ENCODE results near the gene TP53I13. TPM values are rescaled to one million over a fixed set of nuclear protein-coding genes. Genes with fewer than 3 reads are reported as not detected.

The TP53I13 gene
- total and polyA plus RNA-seq, 2 of the 13 experiments (the other 11 are each of a cell fraction or from before 2014, with no cell fraction given): 16.9 to 25.7 TPM

DNA sequence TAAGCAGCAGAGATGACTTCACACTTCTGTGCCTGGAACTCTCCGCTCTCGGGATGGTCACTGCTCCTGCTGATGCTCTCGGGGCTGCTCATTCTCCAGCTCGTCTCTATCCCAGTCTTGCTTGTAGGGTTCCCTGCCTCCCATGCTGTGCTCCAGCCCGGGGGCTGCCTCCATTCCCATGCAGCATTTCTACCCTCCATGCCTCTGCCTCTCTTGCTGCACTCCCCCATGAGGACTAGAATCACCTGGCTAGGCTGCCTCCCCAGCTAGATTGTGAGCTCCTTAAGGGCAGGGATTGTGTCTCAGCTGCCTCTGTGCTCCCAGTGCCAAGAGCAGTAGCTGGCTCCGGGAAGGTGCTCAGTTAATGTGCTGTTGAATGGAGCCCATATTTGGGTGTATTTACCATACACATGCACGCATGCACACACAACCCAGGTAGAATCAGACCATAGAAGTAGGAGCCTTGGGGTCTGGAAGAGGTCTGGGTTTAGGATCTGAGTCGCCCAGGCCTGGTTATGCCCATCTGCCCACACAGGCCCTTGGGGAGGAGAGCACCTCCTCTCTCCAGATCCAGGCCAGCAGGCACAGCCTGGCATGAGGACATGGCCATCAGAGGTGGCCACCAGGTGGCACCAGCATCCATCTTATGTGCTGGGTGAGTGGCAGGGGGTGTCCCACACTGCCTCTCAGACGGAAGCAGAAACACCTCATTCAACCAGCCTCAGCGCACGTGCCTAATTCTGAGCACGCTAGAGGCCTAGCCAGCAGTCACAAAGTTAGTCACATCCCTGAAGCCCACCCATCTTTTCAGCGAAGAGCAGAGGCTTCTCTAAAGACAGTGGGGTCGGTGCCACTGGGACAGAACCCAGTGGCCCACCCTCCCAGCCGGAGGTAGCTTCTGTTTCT is 11.6 kb downstream of the TP53I13 start (continued):
- no peak for TF ChIP-seq ZNF660 (CRISPR knock-in tag; IDR thresholded peaks at IDR 0.05; ENCODE audit: borderline replicate concordance, low read depth)
- TF ChIP-seq ESRRA (CRISPR knock-in tag; IDR thresholded peaks at IDR 0.05; ENCODE audit: low read depth): no peak
- no peak for TF ChIP-seq ZNF781 (CRISPR knock-in tag; IDR thresholded peaks at IDR 0.05; ENCODE audit: borderline replicate concordance, not compliant biosample characterization)
- no peak for TF ChIP-seq ZSCAN21 (CRISPR knock-in tag; IDR thresholded peaks at IDR 0.05; ENCODE audit: borderline replicate concordance)
- no peak for TF ChIP-seq ZFP41 (CRISPR knock-in tag; IDR thresholded peaks at IDR 0.05; ENCODE audit: borderline replicate concordance)
- no peak for TF ChIP-seq SIX1 (CRISPR knock-in tag; IDR thresholded peaks at IDR 0.05; ENCODE audit: borderline replicate concordance)
- no peak for TF ChIP-seq ZNF672 (CRISPR knock-in tag; IDR thresholded peaks at IDR 0.05)
- TF ChIP-seq MBD4 (IDR thresholded peaks at IDR 0.05; ENCODE audit: borderline replicate concordance, low read length): no peak
- TF ChIP-seq, protein P1, sequence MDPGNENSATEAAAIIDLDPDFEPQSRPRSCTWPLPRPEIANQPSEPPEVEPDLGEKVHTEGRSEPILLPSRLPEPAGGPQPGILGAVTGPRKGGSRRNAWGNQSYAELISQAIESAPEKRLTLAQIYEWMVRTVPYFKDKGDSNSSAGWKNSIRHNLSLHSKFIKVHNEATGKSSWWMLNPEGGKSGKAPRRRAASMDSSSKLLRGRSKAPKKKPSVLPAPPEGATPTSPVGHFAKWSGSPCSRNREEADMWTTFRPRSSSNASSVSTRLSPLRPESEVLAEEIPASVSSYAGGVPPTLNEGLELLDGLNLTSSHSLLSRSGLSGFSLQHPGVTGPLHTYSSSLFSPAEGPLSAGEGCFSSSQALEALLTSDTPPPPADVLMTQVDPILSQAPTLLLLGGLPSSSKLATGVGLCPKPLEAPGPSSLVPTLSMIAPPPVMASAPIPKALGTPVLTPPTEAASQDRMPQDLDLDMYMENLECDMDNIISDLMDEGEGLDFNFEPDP (CRISPR knock-in tag; conservative IDR thresholded peaks at IDR 0.05): no peak
- TF ChIP-seq ZNF30 (CRISPR knock-in tag; IDR thresholded peaks at IDR 0.05): no peak
- TF ChIP-seq ZNF383 (CRISPR knock-in tag; IDR thresholded peaks at IDR 0.05; ENCODE audit: borderline replicate concordance): no peak
- no peak for TF ChIP-seq ZNF569 (CRISPR knock-in tag; IDR thresholded peaks at IDR 0.05; ENCODE audit: borderline replicate concordance)
- no peak for TF ChIP-seq ZNF260 (CRISPR knock-in tag; IDR thresholded peaks at IDR 0.05; ENCODE audit: borderline replicate concordance, low read depth)
- TF ChIP-seq ZNF329 (CRISPR knock-in tag; IDR thresholded peaks at IDR 0.05; ENCODE audit: low read depth): no peak
- peak; percentile 73; the same call in 1 of the 2 replicates for TF ChIP-seq CBX5 (CRISPR knock-in tag; IDR thresholded peaks at IDR 0.05; ENCODE audit: borderline replicate concordance)
- TF ChIP-seq ZNF441 (CRISPR knock-in tag; IDR thresholded peaks at IDR 0.05; ENCODE audit: borderline replicate concordance): no peak
- TF ChIP-seq ARNTL (CRISPR knock-in tag; IDR thresholded peaks at IDR 0.05): no peak
- peak; percentile 60; the same call in 1 of the 2 replicates for TF ChIP-seq KDM4B (CRISPR knock-in tag; IDR thresholded peaks at IDR 0.05)
- TF ChIP-seq, protein P2, sequence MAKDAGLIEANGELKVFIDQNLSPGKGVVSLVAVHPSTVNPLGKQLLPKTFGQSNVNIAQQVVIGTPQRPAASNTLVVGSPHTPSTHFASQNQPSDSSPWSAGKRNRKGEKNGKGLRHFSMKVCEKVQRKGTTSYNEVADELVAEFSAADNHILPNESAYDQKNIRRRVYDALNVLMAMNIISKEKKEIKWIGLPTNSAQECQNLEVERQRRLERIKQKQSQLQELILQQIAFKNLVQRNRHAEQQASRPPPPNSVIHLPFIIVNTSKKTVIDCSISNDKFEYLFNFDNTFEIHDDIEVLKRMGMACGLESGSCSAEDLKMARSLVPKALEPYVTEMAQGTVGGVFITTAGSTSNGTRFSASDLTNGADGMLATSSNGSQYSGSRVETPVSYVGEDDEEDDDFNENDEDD (CRISPR knock-in tag; IDR thresholded peaks at IDR 0.05; ENCODE audit: borderline replicate concordance): peak; percentile 49; the same call in 1 of the 2 replicates
- no peak for TF ChIP-seq ZNF761 (CRISPR knock-in tag; conservative IDR thresholded peaks at IDR 0.05)
- TF ChIP-seq EP300 (IDR thresholded peaks at IDR 0.05; ENCODE audit: low read depth in 2 of 2, low read length in 2 of 2): no peak
- TF ChIP-seq EP300 (CRISPR knock-in tag; IDR thresholded peaks at IDR 0.05; ENCODE audit: borderline replicate concordance): no peak
- TF ChIP-seq SAFB2 (CRISPR knock-in tag; IDR thresholded peaks at IDR 0.05; ENCODE audit: borderline replicate concordance, low read depth): 0 out of 2 replicates have a peak, but pooled peaks have one; percentile 21
- TF ChIP-seq ZNF121 (CRISPR knock-in tag; IDR thresholded peaks at IDR 0.05): no peak
- TF ChIP-seq SP1 (IDR thresholded peaks at IDR 0.05): no peak
- TF ChIP-seq SP1 (CRISPR knock-in tag; IDR thresholded peaks at IDR 0.05): 0 out of 2 replicates have a peak, but pooled peaks have one; percentile 47
- TF ChIP-seq CBX1 (IDR thresholded peaks at IDR 0.05; ENCODE audit: low read depth): no peak
- no peak for TF ChIP-seq MBNL3 (CRISPR knock-in tag; conservative IDR thresholded peaks at IDR 0.05)
- TF ChIP-seq HMG20A (CRISPR knock-in tag; IDR thresholded peaks at IDR 0.05; ENCODE audit: borderline replicate concordance): no peak

Data from HepG2 (cell line).